ENCODE results near the gene SEPTIN8.

The SEPTIN8 gene

DNA sequence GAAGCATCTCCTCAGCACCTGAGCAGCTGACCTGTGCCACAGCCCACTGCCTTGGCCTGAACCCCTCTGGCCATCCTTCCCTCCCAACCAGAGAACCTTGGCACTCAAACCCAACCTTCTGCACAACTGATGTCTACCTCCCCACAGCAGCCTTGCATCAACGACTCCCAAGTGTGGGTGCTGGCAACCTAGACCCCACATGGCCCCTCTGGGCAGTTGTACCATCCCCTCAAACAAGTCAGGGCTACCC lies 10.3 kb downstream of the SEPTIN8 start:
- H4K20me1 ChIP-seq (ENCODE audit: insufficient read depth, low read length): 0 out of 2 replicates have a peak, but pooled peaks cover 4% of the 10 kb centered on the region
- TF ChIP-seq CTCF (IDR thresholded peaks at IDR 0.05; ENCODE audit: low read depth, low read length) (no peak), EZH2phosphoT487 (IDR thresholded peaks at IDR 0.05; ENCODE audit: low read depth) (no peak)
- no peak overlapping the region for H3K9ac ChIP-seq (ENCODE audit: low read length)
- no peak overlapping the region for H3K4me2 ChIP-seq (ENCODE audit: low read length)
- H3K79me2 ChIP-seq (ENCODE audit: low read length): no peaks in the 10 kb centered on the region
- no peak overlapping the region for H2AFZ ChIP-seq (ENCODE audit: low read depth, low read length)
- H3K4me1 ChIP-seq (ENCODE audit: low read length): no peaks in the 10 kb centered on the region
- H3K36me3 ChIP-seq (replicated peaks; ENCODE audit: low read depth, low read length): no peaks in the 10 kb centered on the region
- no peaks in the 10 kb centered on the region for H3K9me3 ChIP-seq (ENCODE audit: insufficient read depth, low read length)
- H3K27ac ChIP-seq (ENCODE audit: low read length): no peak overlapping the region
- H3K4me3 ChIP-seq (ENCODE audit: low read length): no peak overlapping the region
- H3K27me3 ChIP-seq (ENCODE audit: low read depth, low read length): no peaks in the 10 kb centered on the region

DNA sequence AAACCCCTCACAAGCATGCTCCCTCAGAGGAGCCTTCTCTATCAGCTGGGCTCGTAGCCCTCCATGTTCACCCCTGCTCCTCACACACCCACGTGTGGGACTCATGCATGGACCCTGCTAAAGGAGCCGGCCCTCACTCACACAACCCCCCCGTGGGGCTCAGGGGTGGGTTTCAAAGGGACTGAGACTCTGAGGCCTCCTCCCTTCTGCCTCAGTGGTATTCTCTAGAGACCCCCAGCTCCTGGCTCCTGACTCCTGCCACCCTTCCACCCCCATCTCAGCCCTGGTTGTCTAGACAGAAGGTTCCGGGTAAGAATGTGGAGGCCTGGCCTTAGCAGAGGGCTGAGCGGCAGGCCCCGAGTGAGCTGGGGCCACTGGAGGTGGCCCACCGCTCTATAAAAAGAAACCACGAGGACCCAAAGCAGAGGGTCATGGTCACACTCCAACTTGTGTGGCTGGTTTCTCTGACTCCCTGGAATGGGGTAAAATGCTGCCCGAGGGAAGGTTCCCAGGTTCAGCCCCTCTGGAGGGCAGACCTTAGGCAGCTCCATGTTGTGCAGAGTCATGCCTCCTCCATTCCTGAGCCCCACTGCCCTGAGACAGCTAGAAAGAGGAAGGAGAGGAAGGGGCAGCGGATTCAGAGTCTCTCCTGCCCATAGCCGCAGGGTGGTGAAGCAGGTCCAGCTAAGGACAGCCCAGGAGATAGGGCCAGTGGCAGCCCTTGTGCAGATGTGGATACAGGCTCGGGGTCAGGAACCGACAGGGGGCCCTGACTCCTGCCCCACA lies 10.8 kb downstream of the SEPTIN8 start:
- no peaks in the 10 kb centered on the region for H3K9me3 ChIP-seq (ENCODE audit: insufficient read depth, low read length)
- H4K20me1 ChIP-seq (ENCODE audit: insufficient read depth, low read length): 0 out of 2 replicates have a peak, but pooled peaks cover 4% of the 10 kb centered on the region
- no peak overlapping the region for H2AFZ ChIP-seq (ENCODE audit: low read depth, low read length)
- no peaks in the 10 kb centered on the region for H3K36me3 ChIP-seq (replicated peaks; ENCODE audit: low read depth, low read length)
- no peaks in the 10 kb centered on the region for H3K79me2 ChIP-seq (ENCODE audit: low read length)
- no peak overlapping the region for H3K27ac ChIP-seq (ENCODE audit: low read length)
- H3K4me1 ChIP-seq (ENCODE audit: low read length): no peaks in the 10 kb centered on the region
- no peaks in the 10 kb centered on the region for H3K27me3 ChIP-seq (ENCODE audit: low read depth, low read length)
- TF ChIP-seq CTCF (IDR thresholded peaks at IDR 0.05; ENCODE audit: low read depth, low read length) (no peak), EZH2phosphoT487 (IDR thresholded peaks at IDR 0.05; ENCODE audit: low read depth) (no peak)
- no peak overlapping the region for H3K9ac ChIP-seq (ENCODE audit: low read length)
- H3K4me3 ChIP-seq (ENCODE audit: low read length): no peak overlapping the region
- H3K4me2 ChIP-seq (ENCODE audit: low read length): no peak overlapping the region

DNA sequence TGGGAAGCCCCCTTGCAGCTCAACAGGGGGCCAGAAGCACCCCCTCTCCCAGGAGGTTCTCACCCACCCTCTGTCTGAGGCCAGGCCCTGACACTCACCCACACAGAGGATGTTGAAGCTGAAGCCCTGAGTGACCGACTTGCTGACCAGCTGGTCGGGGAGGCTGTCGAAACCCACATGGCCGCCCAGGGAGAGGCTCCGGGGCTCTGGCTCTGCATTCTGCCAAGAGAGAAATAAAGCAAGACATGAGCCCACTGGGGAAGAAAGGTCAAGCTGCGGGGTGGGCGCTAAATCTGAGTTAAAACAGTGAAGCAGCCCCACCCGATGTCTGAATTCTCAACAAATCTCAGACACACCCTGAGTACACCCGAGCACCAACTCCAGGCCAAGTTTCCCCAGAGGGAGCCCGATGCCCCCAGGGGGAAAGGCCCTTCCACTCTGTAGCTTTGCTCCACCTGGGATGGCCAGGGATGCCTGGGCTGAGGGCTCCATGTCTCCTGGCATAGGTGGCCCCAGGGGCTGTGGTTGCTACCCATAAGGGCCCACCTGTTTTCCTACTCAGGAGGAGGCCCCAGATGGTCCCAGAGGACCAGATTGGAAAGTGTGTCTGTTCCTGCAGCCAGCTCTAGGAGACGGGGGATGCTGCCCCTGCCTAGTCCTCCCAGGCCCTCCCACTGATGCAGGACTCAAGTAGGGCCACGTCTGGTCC lies 11.6 kb downstream of the SEPTIN8 start:
- Histone ChIP-seq H2AFZ (ENCODE audit: low read depth, low read length) (no peak overlapping the region), H3K27me3 (ENCODE audit: low read depth, low read length) (no peaks in the 10 kb centered on the region), H3K4me3 (ENCODE audit: low read length) (no peak overlapping the region), H4K20me1 (ENCODE audit: insufficient read depth, low read length) (0 out of 2 replicates have a peak, but pooled peaks cover under 1% of the 10 kb centered on the region), H3K4me2 (ENCODE audit: low read length) (no peak overlapping the region), H3K27ac (ENCODE audit: low read length) (no peak overlapping the region), H3K9ac (ENCODE audit: low read length) (no peak overlapping the region), H3K9me3 (ENCODE audit: insufficient read depth, low read length) (no peaks in the 10 kb centered on the region), H3K4me1 (ENCODE audit: low read length) (no peaks in the 10 kb centered on the region), H3K36me3 (replicated peaks; ENCODE audit: low read depth, low read length) (no peaks in the 10 kb centered on the region), H3K79me2 (ENCODE audit: low read length) (no peaks in the 10 kb centered on the region)
- no peak for TF ChIP-seq EZH2phosphoT487 (IDR thresholded peaks at IDR 0.05; ENCODE audit: low read depth)
- TF ChIP-seq CTCF (IDR thresholded peaks at IDR 0.05; ENCODE audit: low read depth, low read length): no peak

GRCh38 chr5:132764671-132765238 lies 12.3 kb downstream of the SEPTIN8 start:
- H3K9me3 ChIP-seq (ENCODE audit: insufficient read depth, low read length): no peaks in the 10 kb centered on the region
- no peak overlapping the region for H3K27ac ChIP-seq (ENCODE audit: low read length)
- H2AFZ ChIP-seq (ENCODE audit: low read depth, low read length): no peak overlapping the region
- no peaks in the 10 kb centered on the region for H3K27me3 ChIP-seq (ENCODE audit: low read depth, low read length)
- H3K79me2 ChIP-seq (ENCODE audit: low read length): no peaks in the 10 kb centered on the region
- TF ChIP-seq EZH2phosphoT487 (IDR thresholded peaks at IDR 0.05; ENCODE audit: low read depth) (no peak), CTCF (IDR thresholded peaks at IDR 0.05; ENCODE audit: low read depth, low read length) (no peak)
- H3K9ac ChIP-seq (ENCODE audit: low read length): no peak overlapping the region
- no peaks in the 10 kb centered on the region for H3K36me3 ChIP-seq (replicated peaks; ENCODE audit: low read depth, low read length)
- H3K4me3 ChIP-seq (ENCODE audit: low read length): no peak overlapping the region
- H3K4me1 ChIP-seq (ENCODE audit: low read length): no peaks in the 10 kb centered on the region
- H4K20me1 ChIP-seq (ENCODE audit: insufficient read depth, low read length): no peaks in the 10 kb centered on the region
- H3K4me2 ChIP-seq (ENCODE audit: low read length): no peak overlapping the region
